Stimulated activated CD4-positive, alpha-beta T cell treated with anti-CD3 and anti-CD28 coated beads, Interleukin-2, amount 100 ng/mL, for 24 hours (primary cell): ENCODE results near the gene ALG5.

Source experiments
- DNase-seq, 2 donors: peaks; one replicate each; pipeline ENCODE4 v3.0.0-alpha.2; 2020

ALG5 gene

GRCh38 chr13:36913463-36913862 is 85.7 kb downstream of the ALG5 start:
- DNase-seq, result no peak

- no peak for DNase-seq
Observed at GRCh38 chr13:36912973-36913372, 86.2 kb downstream of the ALG5 start.

- no peak for DNase-seq
Observed at GRCh38 chr13:36912369-36912768, 86.8 kb downstream of the ALG5 start.

- no peak for DNase-seq
Observed at GRCh38 chr13:36910545-36910944, 88.6 kb downstream of the ALG5 start.

GRCh38 chr13:36907821-36908220 is 91.3 kb downstream of the ALG5 start:
- no peak for DNase-seq

- DNase-seq, result no peak
Observed at GRCh38 chr13:36907266-36907665, 91.9 kb downstream of the ALG5 start.

GRCh38 chr13:36905944-36906343 is 93.2 kb downstream of the ALG5 start:
- no peak for DNase-seq

- DNase-seq, result no peak
Observed at GRCh38 chr13:36903925-36904595, 95.1 kb downstream of the ALG5 start.
